KMS-11 (cell line): Measurements from ENCODE around the gene FBXO15.

ENCODE experiments used
- H2AFZ ChIP-seq: fragments of 200-600 bp; sonication (generic); 2 replicates; pipeline ENCODE4 v1.6.1; 2016; ENCODE audit warnings: antibody characterized with exemption, mixed run types, low read depth
- H3K27ac ChIP-seq: fragments of 200-600 bp; sonication (generic); 2 replicates; pipeline ENCODE4 v1.6.1; 2016; ENCODE audit warnings: mild to moderate bottlenecking, mixed run types
- H3K27me3 ChIP-seq: fragments of 200-600 bp; sonication (generic); 2 replicates; pipeline ENCODE4 v1.6.1; 2017; ENCODE audit warnings: mild to moderate bottlenecking, low read depth, mixed run types, moderate library complexity; ENCODE audit not compliant: insufficient read depth
- H3K36me3 ChIP-seq: fragments of 200-600 bp; sonication (generic); 2 replicates; pipeline ENCODE4 v1.6.1; 2017; ENCODE audit warnings: mild to moderate bottlenecking, mixed run types; ENCODE audit not compliant: insufficient read depth
- H3K4me1 ChIP-seq: fragments of 200-600 bp; sonication (generic); 2 replicates; pipeline ENCODE4 v1.6.1; 2016; ENCODE audit warnings: mild to moderate bottlenecking, low read depth, mixed run types; ENCODE audit not compliant: poor library complexity, severe bottlenecking
- H3K4me2 ChIP-seq: fragments of 200-600 bp; sonication (generic); 2 replicates; pipeline ENCODE4 v1.7.0; 2016; ENCODE audit warnings: mild to moderate bottlenecking, mixed run types
- H3K4me3 ChIP-seq: fragments of 200-600 bp; sonication (generic); IDR thresholded peaks from 2 replicates; pipeline ENCODE4 v1.6.1; 2017; ENCODE audit warnings: low read depth, low read length, mixed read lengths; ENCODE audit not compliant: insufficient read depth
- H3K79me2 ChIP-seq: fragments of 200-600 bp; sonication (generic); 2 replicates; pipeline ENCODE4 v1.6.1; 2016; ENCODE audit warnings: low read depth, mixed run types; ENCODE audit not compliant: insufficient read depth
- H3K9ac ChIP-seq: fragments of 200-600 bp; sonication (generic); 2 replicates; pipeline ENCODE4 v1.6.1; 2016; ENCODE audit warnings: mild to moderate bottlenecking, mixed run types
- H4K20me1 ChIP-seq: fragments of 200-600 bp; sonication (generic); 2 replicates; pipeline ENCODE4 v1.6.1; 2016; ENCODE audit warnings: mild to moderate bottlenecking, mixed run types; ENCODE audit not compliant: insufficient read depth
- CTCF ChIP-seq: fragments of 200-600 bp; sonication (generic); conservative IDR thresholded peaks from 2 replicates; pipeline ENCODE4 v1.6.1; 2017; ENCODE audit warnings: low read depth, mild to moderate bottlenecking, antibody characterized with exemption, low read length, moderate library complexity, mixed read lengths

Gene FBXO15

GRCh38 chr18:74060579-74060978, 87.1 kb downstream of the FBXO15 start:
- Histone ChIP-seq H3K36me3 (no peaks in the 10 kb centered on the region), H3K4me1 (no peaks in the 10 kb centered on the region), H3K27me3 (no peaks in the 10 kb centered on the region), H2AFZ (no peak overlapping the region), H3K9ac (no peak overlapping the region), H4K20me1 (no peaks in the 10 kb centered on the region), H3K4me3 (no peak overlapping the region), H3K4me2 (no peak overlapping the region), H3K27ac (no peak overlapping the region), H3K79me2 (no peaks in the 10 kb centered on the region)
- no peak for TF ChIP-seq CTCF

DNA sequence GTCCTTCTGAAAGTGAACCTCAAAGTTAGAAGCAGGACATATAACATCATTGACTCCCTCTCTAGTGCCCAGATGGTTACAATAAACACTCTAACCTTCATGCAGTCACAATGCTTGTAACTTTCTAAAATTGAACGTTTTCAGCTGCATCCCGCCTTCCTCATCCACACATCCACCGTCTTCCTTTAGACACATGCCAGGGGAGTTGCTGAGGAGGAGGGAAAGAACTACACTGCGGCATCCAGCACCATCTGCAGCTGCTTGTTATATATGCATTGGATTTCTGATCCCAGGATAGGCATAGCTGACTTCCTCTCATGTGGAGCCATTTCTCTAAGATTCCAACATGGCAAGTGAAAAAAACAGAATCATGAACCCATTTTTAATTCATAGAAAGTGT, 96.8 kb downstream of the FBXO15 start:
- no peak for TF ChIP-seq CTCF

GRCh38 chr18:74040459-74041332, 106.9 kb downstream of the FBXO15 start:
- TF ChIP-seq CTCF: peak; percentile 80

More for the DNA sequence above, 96.8 kb downstream of the FBXO15 start:
- Histone ChIP-seq H3K4me2 (no peak overlapping the region), H3K9ac (no peak overlapping the region), H3K27ac (no peak overlapping the region), H3K4me3 (no peak overlapping the region), H3K36me3 (no peaks in the 10 kb centered on the region), H3K4me1 (no peaks in the 10 kb centered on the region), H3K27me3 (no peaks in the 10 kb centered on the region), H4K20me1 (no peaks in the 10 kb centered on the region), H2AFZ (no peak overlapping the region), H3K79me2 (no peaks in the 10 kb centered on the region)

GRCh38 chr18:74040008-74040407, 107.6 kb downstream of the FBXO15 start:
- Histone ChIP-seq H3K79me2 (no peaks in the 10 kb centered on the region), H3K4me1 (no peaks in the 10 kb centered on the region), H2AFZ (no peak overlapping the region), H3K27me3 (no peaks in the 10 kb centered on the region), H3K9ac (no peak overlapping the region), H3K27ac (no peak overlapping the region), H4K20me1 (no peaks in the 10 kb centered on the region), H3K36me3 (no peaks in the 10 kb centered on the region), H3K4me2 (no peak overlapping the region), H3K4me3 (no peak overlapping the region)
- no peak for TF ChIP-seq CTCF

More at GRCh38 chr18:74040459-74041332, 106.9 kb downstream of the FBXO15 start:
- H3K27ac ChIP-seq: no peak overlapping the region
- H3K36me3 ChIP-seq: no peaks in the 10 kb centered on the region
- H3K4me1 ChIP-seq: no peaks in the 10 kb centered on the region
- no peak overlapping the region for H3K9ac ChIP-seq
- no peaks in the 10 kb centered on the region for H4K20me1 ChIP-seq
- H3K79me2 ChIP-seq: no peaks in the 10 kb centered on the region
- no peaks in the 10 kb centered on the region for H3K27me3 ChIP-seq
- no peak overlapping the region for H3K4me3 ChIP-seq
- no peak overlapping the region for H3K4me2 ChIP-seq
- H2AFZ ChIP-seq: no peak overlapping the region
